Dermis blood vessel endothelial cell (primary cell): Measurements from ENCODE around the gene RNF208. TPM values are rescaled to one million over a fixed set of nuclear protein-coding genes. Genes with fewer than 3 reads are reported as not detected.

Experiments used
- DNase-seq: peaks from one replicate; pipeline ENCODE4 v3.0.0; 2010
- total RNA-seq: library from RNA; depleted of rRNA; stranded (reverse); fragments of >200 nt; gene quantifications from 2 replicates; pipeline ENCODE4 v1.2.3, GENCODE V29; 2014

Gene RNF208
- total RNA-seq, 1 donor from 2014 or later, result not detected

- no peak for DNase-seq
Observed at GRCh38 chr9:137191245-137191644, 30.8 kb downstream of the RNF208 start.

- DNase-seq, result no peak
Observed at GRCh38 chr9:137190315-137190856, 31.7 kb downstream of the RNF208 start.

- DNase-seq, result no peak
Observed at GRCh38 chr9:137189297-137190295, 32.4 kb downstream of the RNF208 start.

GRCh38 chr9:137188490-137189296 lies 33.3 kb downstream of the RNF208 start, which contains the start of the genes ANAPC2 and SSNA1:
TSS of gene ANAPC2 (minus strand) at chr9:137188560. CDS start at chr9:137188532, 28 bp downstream.
TSS of gene SSNA1 (plus strand) at chr9:137188676. CDS start at chr9:137188727, 51 bp downstream.
- DNase-seq, result peak; percentile 97

- DNase-seq, result no peak
Observed at GRCh38 chr9:137188086-137188489, 34.0 kb downstream of the RNF208 start.

GRCh38 chr9:137187386-137187785 lies 34.7 kb downstream of the RNF208 start:
- DNase-seq, result no peak

- DNase-seq, result no peak
Observed at GRCh38 chr9:137186385-137186784, 35.7 kb downstream of the RNF208 start.

GRCh38 chr9:137185921-137186320 lies 36.1 kb downstream of the RNF208 start:
- DNase-seq, result no peak

GRCh38 chr9:137184881-137185660 lies 37.0 kb downstream of the RNF208 start:
- no peak for DNase-seq

GRCh38 chr9:137183980-137184595 lies 38.0 kb downstream of the RNF208 start:
- DNase-seq, result no peak

- DNase-seq, result no peak
Observed at GRCh38 chr9:137182836-137183235, 39.2 kb downstream of the RNF208 start.

- DNase-seq, result no peak
Observed at GRCh38 chr9:137181680-137182079, 40.4 kb downstream of the RNF208 start.

GRCh38 chr9:137180491-137180890 lies 41.5 kb downstream of the RNF208 start:
- DNase-seq, result no peak

GRCh38 chr9:137179761-137180160 lies 42.3 kb downstream of the RNF208 start:
- DNase-seq, result no peak

GRCh38 chr9:137178939-137179630 lies 43.0 kb downstream of the RNF208 start:
- DNase-seq, result no peak

- no peak for DNase-seq
Observed at GRCh38 chr9:137178201-137178938, 43.7 kb downstream of the RNF208 start.

- DNase-seq, result peak; percentile 70
Observed at GRCh38 chr9:137176302-137177182, 45.5 kb downstream of the RNF208 start.

GRCh38 chr9:137175345-137175961 lies 46.6 kb downstream of the RNF208 start:
- DNase-seq, result peak; percentile 13
